ENCODE data around the gene SCD.

Gene SCD

GRCh38 chr10:100401631-100402328 is 54.7 kb downstream of the SCD start:
- no peak for DNase-seq (ENCODE audit: low read depth)

DNA sequence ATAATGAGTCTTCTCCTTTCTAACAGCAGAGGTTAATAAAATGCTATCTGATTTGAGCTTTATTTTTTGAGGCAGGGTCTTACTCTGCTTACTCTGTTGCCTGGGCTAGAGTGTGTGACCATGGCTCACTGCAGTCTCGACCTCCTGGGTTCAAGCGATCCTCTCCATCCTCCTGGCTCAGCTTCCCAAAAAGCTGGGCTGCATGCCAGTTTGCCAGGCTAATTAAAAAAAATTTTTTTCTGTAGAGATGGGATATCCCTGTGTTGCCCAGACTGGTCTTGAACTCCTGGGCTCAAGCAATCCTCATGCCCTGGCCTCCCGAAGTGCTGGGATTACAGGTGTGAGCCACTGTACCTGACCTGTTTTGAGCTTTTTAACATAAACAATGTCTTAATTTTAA is 56.7 kb downstream of the SCD start:
- DNase-seq (ENCODE audit: low read depth): no peak

- DNase-seq (ENCODE audit: low read depth): no peak
These were observed 66.1 kb downstream of the SCD start for GRCh38 chr10:100413173-100413572.
